Measurements from ENCODE around the gene LTF.

GRCh38 chr3:46462511-46462910 is 2.2 kb downstream of the LTF start:
- TF ChIP-seq CTCF (IDR thresholded peaks at IDR 0.05) (no peak), EZH2 (IDR thresholded peaks at IDR 0.05; ENCODE audit: borderline replicate concordance, insufficient read depth, low read depth, low read length, poor library complexity, severe bottlenecking) (no peak)
